ENCODE results near the gene AP1S3. TPM values are rescaled to one million over a fixed set of nuclear protein-coding genes. Genes with fewer than 3 reads are reported as not detected.

AP1S3 gene
- total RNA-seq, 1 experiment from 2014 or later: 66.3 TPM

GRCh38 chr2:223751012-223751411, 86.4 kb downstream of the AP1S3 start:
- no peak; the same call in 1 of the 2 replicates for ATAC-seq
- no peaks in the 10 kb centered on the region for H3K36me3 ChIP-seq (ENCODE audit: control insufficient read depth, insufficient read depth, low read length)
- H3K4me1 ChIP-seq (ENCODE audit: control insufficient read depth, insufficient read depth, low read length): no peaks in the 10 kb centered on the region
- CTCF ChIA-PET: no interaction called here
- BruUV-seq (replicated peaks): no TSS peak
- no peak for DNase-seq (ENCODE audit: low read depth, low spot score)
- H3K4me3 ChIP-seq (ENCODE audit: low read depth in 2 of 2, low read length in 2 of 2): no peak overlapping the region
- H3K27ac ChIP-seq (ENCODE audit: low read length): no peak overlapping the region
- intact Hi-C loops (cut with micrococcal nuclease; ENCODE audit: unreplicated experiment): no loop called here
- POLR2A ChIA-PET: no interaction called here
- in situ Hi-C loops (cut with HindIII; ENCODE audit: low pct_unique_long_range_greater_than_20kb, low sequenced_read_pairs): no loop called here
- H3K27me3 ChIP-seq (ENCODE audit: control insufficient read depth, insufficient read depth, low read length): no peaks in the 10 kb centered on the region
- TF ChIP-seq REST (IDR thresholded peaks at IDR 0.05; ENCODE audit: insufficient read depth in 1 of 2, low read depth in 2 of 2, low read length in 1 of 2) (no peak), TCF7L2 (IDR thresholded peaks at IDR 0.05; ENCODE audit: low read depth, low read length) (no peak), POLR2AphosphoS5 (IDR thresholded peaks at IDR 0.05; ENCODE audit: low read depth, low read length) (no peak), SIN3A (IDR thresholded peaks at IDR 0.05; ENCODE audit: borderline replicate concordance, insufficient read depth, low read depth, low read length) (no peak), CTCF (IDR thresholded peaks at IDR 0.05) (no peak)
- H3K9me3 ChIP-seq (ENCODE audit: control insufficient read depth, insufficient read depth, low read depth, low read length): no peaks in the 10 kb centered on the region

GRCh38 chr2:223747392-223748042, 89.9 kb downstream of the AP1S3 start:
- no peaks in the 10 kb centered on the region for H3K9me3 ChIP-seq (ENCODE audit: control insufficient read depth, insufficient read depth, low read depth, low read length)
- in situ Hi-C loops (cut with HindIII; ENCODE audit: low pct_unique_long_range_greater_than_20kb, low sequenced_read_pairs): no loop called here
- H3K27ac ChIP-seq (ENCODE audit: low read length): no peak overlapping the region
- no peaks in the 10 kb centered on the region for H3K27me3 ChIP-seq (ENCODE audit: control insufficient read depth, insufficient read depth, low read length)
- intact Hi-C loops (cut with micrococcal nuclease; ENCODE audit: unreplicated experiment): no loop called here
- no peaks in the 10 kb centered on the region for H3K36me3 ChIP-seq (ENCODE audit: control insufficient read depth, insufficient read depth, low read length)
- ChIA-PET CTCF (no interaction called here), POLR2A (no interaction called here)
- ATAC-seq (peak; percentile 53; the same call in 1 of the 2 replicates), DNase-seq (ENCODE audit: low read depth, low spot score) (no peak)
- no peaks in the 10 kb centered on the region for H3K4me1 ChIP-seq (ENCODE audit: control insufficient read depth, insufficient read depth, low read length)
- no TSS peak for BruUV-seq (replicated peaks)
- TF ChIP-seq TCF7L2 (IDR thresholded peaks at IDR 0.05; ENCODE audit: low read depth, low read length) (no peak), REST (IDR thresholded peaks at IDR 0.05; ENCODE audit: insufficient read depth in 1 of 2, low read depth in 2 of 2, low read length in 1 of 2) (no peak), SIN3A (IDR thresholded peaks at IDR 0.05; ENCODE audit: borderline replicate concordance, insufficient read depth, low read depth, low read length) (no peak), CTCF (IDR thresholded peaks at IDR 0.05) (no peak), POLR2AphosphoS5 (IDR thresholded peaks at IDR 0.05; ENCODE audit: low read depth, low read length) (no peak)
- no peak overlapping the region for H3K4me3 ChIP-seq (ENCODE audit: low read depth in 2 of 2, low read length in 2 of 2)
